MCF 10A (cell line): Measurements from ENCODE around the gene C1orf174. TPM values are rescaled to one million over a fixed set of nuclear protein-coding genes. Genes with fewer than 3 reads are reported as not detected.

ENCODE experiments used
- BruUV-seq: library from RNA; stranded (reverse); fragments of 400-500 nt; replicated peaks from 2 replicates; lab custom pipeline; 2021; lab: Mats Ljungman, UMichigan
- CTCF ChIA-PET: fragments of 300-600 bp; sonication (Branson Sonifier 250); formaldehyde crosslinking; extraction: SDS; loops from one replicate; lab custom pipeline; 2021; ENCODE audit warnings: antibody characterized with exemption, inconsistent platforms; lab: Yijun Ruan, JAX
- POLR2A ChIA-PET: fragments of 300-600, 350-650 bp; sonication (Branson Sonifier 250); formaldehyde crosslinking; extraction: SDS; loops from one replicate; lab custom pipeline; 2020; ENCODE audit warnings: antibody characterized with exemption, inconsistent platforms; lab: Yijun Ruan, JAX
- DNase-seq: peaks from one replicate; pipeline ENCODE4 v3.0.0-alpha.2; 2018; ENCODE audit not compliant: unreplicated experiment
- H3K27ac Mint-ChIP-seq: one replicate; pipeline ENCODE4 v1.8.0; 2022; ENCODE audit warnings: mild to moderate bottlenecking, low read depth, mixed read lengths; ENCODE audit not compliant: unreplicated experiment
- H3K27me3 Mint-ChIP-seq: one replicate; pipeline ENCODE4 v1.8.0; 2022; ENCODE audit warnings: mixed read lengths; ENCODE audit not compliant: insufficient read depth, unreplicated experiment
- H3K36me3 Mint-ChIP-seq: one replicate; pipeline ENCODE4 v1.8.0; 2022; ENCODE audit warnings: mild to moderate bottlenecking, moderate library complexity, mixed read lengths; ENCODE audit not compliant: insufficient read depth, unreplicated experiment
- H3K4me1 Mint-ChIP-seq: one replicate; pipeline ENCODE4 v1.8.0; 2022; ENCODE audit warnings: mixed read lengths; ENCODE audit not compliant: insufficient read depth, unreplicated experiment
- H3K4me3 Mint-ChIP-seq: one replicate; pipeline ENCODE4 v1.8.0; 2022; ENCODE audit warnings: mild to moderate bottlenecking, moderate library complexity, mixed read lengths; ENCODE audit not compliant: unreplicated experiment
- H3K9me3 Mint-ChIP-seq: one replicate; pipeline ENCODE4 v1.8.0; 2022; ENCODE audit warnings: mixed read lengths; ENCODE audit not compliant: unreplicated experiment
- intact Hi-C: fragments of 100-400 bp; cut with micrococcal nuclease; formaldehyde crosslinking; loops from 2 replicates; pipeline ENCODE4 v1.14.1; 2022
- total RNA-seq: library from RNA; stranded (reverse); gene quantifications from 2 replicates; pipeline ENCODE4 v1.2.3, GENCODE V29; 2022
- TF ChIP-seq, protein P1 (sequence below): fragments of 200-600 bp; IDR thresholded peaks from one replicate; pipeline ENCODE4 v1.8.0; 2022; ENCODE audit warnings: antibody characterized with exemption, mild to moderate bottlenecking; ENCODE audit not compliant: unreplicated experiment

The C1orf174 gene
- total RNA-seq, 1 experiment from 2014 or later, result 24.4 TPM

DNA sequence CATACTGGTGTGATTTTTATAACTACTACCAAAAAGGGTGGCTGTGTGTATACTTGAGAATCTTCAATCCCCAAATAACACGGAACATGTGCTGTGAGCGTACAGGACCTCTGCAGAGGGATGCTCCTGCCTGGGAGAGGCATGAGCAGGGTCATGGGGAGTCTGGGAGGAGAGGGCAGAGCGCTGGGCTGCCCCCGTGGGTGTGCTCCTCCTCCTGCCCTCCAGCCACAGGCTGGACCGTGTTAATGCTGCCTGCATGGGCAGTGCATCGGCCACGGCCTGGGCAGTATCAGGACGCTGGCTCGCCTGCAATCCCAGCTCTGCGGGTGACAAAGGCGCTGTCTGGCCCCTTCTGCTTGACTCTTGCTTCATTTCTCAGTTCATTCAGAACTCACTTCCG is 49.2 kb downstream of the C1orf174 start:
- Mint-ChIP-seq H3K4me3 (no peak overlapping the region), H3K36me3 (peaks cover 47% of the 10 kb centered on the region), H3K27ac (no peak overlapping the region), H3K4me1 (peaks cover 7% of the 10 kb centered on the region), H3K9me3 (no peaks in the 10 kb centered on the region), H3K27me3 (no peaks in the 10 kb centered on the region)
- CTCF ChIA-PET, result no interaction called here
- intact Hi-C loops, result no loop called here
- BruUV-seq, result no TSS peak
- POLR2A ChIA-PET, result no interaction called here
- TF ChIP-seq, protein P1, sequence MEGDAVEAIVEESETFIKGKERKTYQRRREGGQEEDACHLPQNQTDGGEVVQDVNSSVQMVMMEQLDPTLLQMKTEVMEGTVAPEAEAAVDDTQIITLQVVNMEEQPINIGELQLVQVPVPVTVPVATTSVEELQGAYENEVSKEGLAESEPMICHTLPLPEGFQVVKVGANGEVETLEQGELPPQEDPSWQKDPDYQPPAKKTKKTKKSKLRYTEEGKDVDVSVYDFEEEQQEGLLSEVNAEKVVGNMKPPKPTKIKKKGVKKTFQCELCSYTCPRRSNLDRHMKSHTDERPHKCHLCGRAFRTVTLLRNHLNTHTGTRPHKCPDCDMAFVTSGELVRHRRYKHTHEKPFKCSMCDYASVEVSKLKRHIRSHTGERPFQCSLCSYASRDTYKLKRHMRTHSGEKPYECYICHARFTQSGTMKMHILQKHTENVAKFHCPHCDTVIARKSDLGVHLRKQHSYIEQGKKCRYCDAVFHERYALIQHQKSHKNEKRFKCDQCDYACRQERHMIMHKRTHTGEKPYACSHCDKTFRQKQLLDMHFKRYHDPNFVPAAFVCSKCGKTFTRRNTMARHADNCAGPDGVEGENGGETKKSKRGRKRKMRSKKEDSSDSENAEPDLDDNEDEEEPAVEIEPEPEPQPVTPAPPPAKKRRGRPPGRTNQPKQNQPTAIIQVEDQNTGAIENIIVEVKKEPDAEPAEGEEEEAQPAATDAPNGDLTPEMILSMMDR, result no peak
- no peak for DNase-seq

DNA sequence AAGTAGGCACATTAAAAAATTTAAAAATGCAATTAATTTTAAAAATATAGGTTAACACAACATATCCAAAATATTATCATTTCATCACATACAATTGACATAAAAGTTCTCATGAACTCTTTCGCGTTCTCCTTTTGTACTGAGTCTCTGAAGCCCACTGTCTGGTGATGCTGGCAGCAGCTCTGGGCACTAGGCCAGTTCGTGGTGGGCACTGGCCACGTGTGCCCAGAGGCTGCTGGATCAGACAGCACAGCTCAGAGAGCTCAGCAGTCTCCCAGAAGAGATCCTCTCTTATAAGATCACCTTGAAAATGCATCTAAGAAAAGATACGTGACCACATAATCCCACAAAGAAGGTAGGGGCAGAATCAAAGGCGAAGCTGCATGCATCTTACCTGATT is 53.0 kb downstream of the C1orf174 start:
- Mint-ChIP-seq H3K4me3 (no peak overlapping the region), H3K4me1 (no peaks in the 10 kb centered on the region), H3K27me3 (no peaks in the 10 kb centered on the region), H3K36me3 (peaks cover 83% of the 10 kb centered on the region), H3K27ac (no peak overlapping the region), H3K9me3 (no peaks in the 10 kb centered on the region)
- TF ChIP-seq, protein P1, result no peak
- intact Hi-C loops, result no loop called here
- CTCF ChIA-PET, result no interaction called here
- no TSS peak for BruUV-seq
- POLR2A ChIA-PET, result interaction anchor here (1.3 kb wide), 1 partner anchor 9 kb away, joined by 3 read pairs; no protein-coding TSS in a partner anchor
- no peak for DNase-seq

DNA sequence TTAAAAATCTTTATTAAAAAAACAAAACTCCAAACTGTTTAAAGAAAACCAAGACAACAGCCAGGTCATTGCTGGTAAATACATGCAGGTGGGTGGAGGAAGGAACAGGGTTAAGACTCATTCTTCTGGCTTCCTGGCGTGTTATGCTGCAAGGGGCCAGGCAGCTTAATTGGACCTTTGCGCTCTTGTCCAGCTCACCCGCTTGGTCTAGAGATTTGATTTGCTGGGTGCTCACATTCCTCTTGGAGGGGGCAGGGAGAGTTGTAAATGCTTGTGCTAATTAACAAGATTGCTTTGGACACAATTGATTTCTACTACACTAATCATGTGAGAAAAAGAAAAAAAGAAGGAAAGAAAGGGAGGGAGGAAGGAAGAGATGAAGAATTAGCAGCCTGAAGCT is 53.5 kb downstream of the C1orf174 start:
- Mint-ChIP-seq H3K4me1 (no peaks in the 10 kb centered on the region), H3K27me3 (no peaks in the 10 kb centered on the region), H3K9me3 (no peaks in the 10 kb centered on the region), H3K4me3 (no peak overlapping the region), H3K27ac (no peak overlapping the region), H3K36me3 (peaks cover 84% of the 10 kb centered on the region)
- DNase-seq, result no peak
- intact Hi-C loops, result no loop called here
- no TSS peak for BruUV-seq
- POLR2A ChIA-PET, result interaction anchor here (1.3 kb wide), 1 partner anchor 10 kb away, joined by 3 read pairs; no protein-coding TSS in a partner anchor
- TF ChIP-seq, protein P1, result no peak
- CTCF ChIA-PET, result no interaction called here

DNA sequence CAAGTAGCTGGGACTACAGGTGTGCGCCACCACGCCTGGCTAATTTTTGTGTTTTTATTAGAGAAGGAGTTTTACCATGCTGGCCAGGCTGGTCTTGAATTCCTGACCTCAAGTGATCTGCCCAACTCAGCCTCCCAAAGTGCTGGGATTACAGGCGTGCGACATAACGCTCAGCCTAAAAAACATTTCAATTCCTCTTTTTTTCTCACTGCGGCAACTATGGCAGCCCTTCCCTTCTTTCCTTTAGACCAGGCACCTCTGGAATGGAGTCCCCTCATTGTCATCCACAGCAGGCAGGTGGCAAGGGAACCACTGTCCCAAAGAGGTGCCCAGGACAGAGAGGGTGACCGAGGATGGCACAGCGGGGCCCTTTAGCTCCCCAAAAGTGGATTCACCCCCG is 57.2 kb downstream of the C1orf174 start:
- Mint-ChIP-seq H3K27me3 (no peaks in the 10 kb centered on the region), H3K36me3 (peaks cover 84% of the 10 kb centered on the region), H3K9me3 (no peaks in the 10 kb centered on the region), H3K4me1 (no peaks in the 10 kb centered on the region), H3K27ac (no peak overlapping the region), H3K4me3 (no peak overlapping the region)
- no peak for DNase-seq
- BruUV-seq, result no TSS peak
- POLR2A ChIA-PET, result interaction anchor here (0.7 kb wide), 1 partner anchor 196 kb away, joined by 4 read pairs; no protein-coding TSS in a partner anchor
- TF ChIP-seq, protein P1, result no peak
- CTCF ChIA-PET, result no interaction called here
- intact Hi-C loops, result no loop called here
